Amygdala (tissue), 56 donors: ENCODE data around the gene MTHFD2L.

ENCODE experiments used
- DNase-seq, 56 donors: peaks; one replicate each; lab custom pipeline; 2025; lab: John Stamatoyannopoulos, UW

The MTHFD2L gene

GRCh38 chr4:74292111-74292870 is 134.4 kb downstream of the MTHFD2L start:
- DNase-seq, result no peak

DNA sequence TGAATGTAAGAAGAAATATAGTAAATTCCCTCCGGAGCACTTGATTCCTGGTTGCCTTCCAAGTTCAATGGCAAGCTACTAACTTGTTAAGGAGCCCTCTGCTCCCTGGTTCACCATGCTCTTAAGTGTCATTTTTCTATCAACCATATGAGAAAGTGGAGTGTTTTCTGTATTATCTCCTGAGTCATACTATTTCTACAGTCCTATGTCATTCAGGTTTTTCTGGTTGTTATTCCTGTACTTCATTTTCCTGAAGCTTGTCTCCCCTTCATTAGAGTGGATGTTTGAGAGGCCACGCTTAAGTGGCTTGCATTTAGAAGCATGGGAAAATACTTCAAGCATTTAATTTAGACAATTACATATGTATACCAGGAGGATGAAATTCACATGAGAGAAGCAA is 135.6 kb downstream of the MTHFD2L start:
- DNase-seq, result no peak

DNA sequence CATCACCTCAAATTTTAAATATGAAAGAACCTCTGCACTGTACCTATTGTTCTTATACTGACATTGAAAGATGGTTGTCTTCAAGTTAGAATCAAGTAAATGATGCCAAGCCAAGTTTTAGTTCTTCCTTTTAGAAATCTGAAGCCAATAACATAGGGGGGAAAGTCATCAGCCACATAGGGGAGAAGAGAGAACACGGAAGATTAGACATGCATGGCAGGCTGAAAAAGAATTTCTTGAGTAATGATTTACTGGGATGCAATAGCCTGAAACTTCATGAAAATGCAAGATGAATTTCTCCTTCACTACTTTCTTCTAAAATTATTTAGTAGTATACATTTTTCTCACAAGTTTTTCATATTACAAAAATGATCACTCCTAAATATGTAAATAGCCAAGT is 136.8 kb downstream of the MTHFD2L start:
- DNase-seq, result no peak

GRCh38 chr4:74297539-74297938 is 139.6 kb downstream of the MTHFD2L start:
- DNase-seq, result no peak

DNA sequence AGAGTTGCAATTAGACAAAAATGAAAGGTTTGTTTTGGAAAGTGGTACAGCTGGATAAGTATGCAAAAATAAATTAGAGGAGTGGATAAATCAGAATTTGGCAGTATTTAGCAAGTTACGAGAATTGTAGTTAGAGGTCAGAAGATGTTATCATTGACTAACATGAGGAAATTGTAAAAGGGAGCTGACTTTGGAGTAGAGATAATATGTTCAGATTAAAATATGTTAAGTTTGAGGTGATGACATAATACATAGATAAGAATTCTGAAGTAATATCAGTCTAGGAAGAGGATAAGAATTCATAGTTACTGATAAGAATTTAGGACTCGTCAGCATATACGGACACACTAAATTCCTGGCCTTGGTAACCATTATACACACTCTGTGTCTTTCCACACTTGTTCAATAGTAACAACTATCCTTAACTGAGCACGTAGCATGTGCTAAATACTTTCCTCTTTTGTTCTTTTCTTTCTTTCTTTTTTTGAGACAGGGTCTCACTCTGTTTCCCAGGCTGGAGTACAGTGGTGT is 146.2 kb downstream of the MTHFD2L start:
- no peak for DNase-seq

GRCh38 chr4:74305000-74305399 is 147.1 kb downstream of the MTHFD2L start:
- no peak for DNase-seq

GRCh38 chr4:74307170-74307569 is 149.3 kb downstream of the MTHFD2L start:
- no peak for DNase-seq

DNA sequence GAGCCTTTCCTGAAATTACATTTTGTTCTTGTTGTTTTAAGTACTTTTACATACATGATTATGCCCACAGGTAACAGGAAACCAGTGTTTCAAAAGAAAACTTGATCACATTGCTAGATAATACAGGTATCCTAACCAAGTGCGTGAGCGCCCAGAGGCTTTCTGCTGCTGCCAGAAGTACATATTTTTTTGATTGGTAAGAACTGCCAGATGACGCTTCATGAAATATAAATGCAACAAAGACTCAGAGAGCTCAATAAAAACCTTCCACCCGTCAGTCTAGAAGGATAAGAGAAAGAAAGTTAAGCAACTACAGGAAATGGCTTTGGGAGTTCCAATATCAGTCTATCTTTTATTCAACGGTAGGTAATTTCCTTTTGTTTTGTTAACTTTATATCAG is 150.3 kb downstream of the MTHFD2L start, which contains the start of gene EPGN:
Gene EPGN (plus strand): TSS at position 256 of the 400 bp plus-strand sequence. CDS start 64 bp downstream, at position 320.
- DNase-seq, result no peak

DNA sequence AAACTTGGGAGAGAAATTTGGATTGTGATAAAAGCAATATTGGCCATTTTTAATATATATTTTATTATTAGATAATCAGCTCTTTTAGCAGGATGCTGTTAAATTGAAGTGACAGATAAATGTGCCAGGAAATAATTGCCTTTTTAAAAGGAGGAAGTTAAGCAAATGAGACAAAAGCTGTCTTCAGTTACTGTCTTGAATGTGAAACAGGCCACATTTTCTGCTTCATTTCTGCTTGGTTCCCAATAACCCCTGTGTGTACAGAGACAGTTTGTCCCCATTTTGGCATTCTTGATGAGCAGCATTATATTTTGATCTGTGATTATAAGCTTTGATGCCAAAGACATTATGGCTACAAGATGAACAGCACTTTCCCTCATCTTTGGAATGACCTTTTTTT is 151.3 kb downstream of the MTHFD2L start:
- DNase-seq, result no peak

GRCh38 chr4:74311696-74312313 is 153.9 kb downstream of the MTHFD2L start:
- peak in 6 of 56 donors; percentile 1 to 49 (median 26) for DNase-seq

- DNase-seq, result no peak
Observed at GRCh38 chr4:74314329-74314728, 156.4 kb downstream of the MTHFD2L start.

GRCh38 chr4:74314944-74315343 is 157.0 kb downstream of the MTHFD2L start:
- DNase-seq, result no peak

GRCh38 chr4:74315376-74315775 is 157.5 kb downstream of the MTHFD2L start:
- DNase-seq, result no peak

- no peak for DNase-seq
Observed at GRCh38 chr4:74316397-74316796, 158.5 kb downstream of the MTHFD2L start.

- DNase-seq, result no peak
Observed at GRCh38 chr4:74317616-74318246, 159.8 kb downstream of the MTHFD2L start.

- DNase-seq, result no peak
Observed at GRCh38 chr4:74318276-74318675, 160.4 kb downstream of the MTHFD2L start.

DNA sequence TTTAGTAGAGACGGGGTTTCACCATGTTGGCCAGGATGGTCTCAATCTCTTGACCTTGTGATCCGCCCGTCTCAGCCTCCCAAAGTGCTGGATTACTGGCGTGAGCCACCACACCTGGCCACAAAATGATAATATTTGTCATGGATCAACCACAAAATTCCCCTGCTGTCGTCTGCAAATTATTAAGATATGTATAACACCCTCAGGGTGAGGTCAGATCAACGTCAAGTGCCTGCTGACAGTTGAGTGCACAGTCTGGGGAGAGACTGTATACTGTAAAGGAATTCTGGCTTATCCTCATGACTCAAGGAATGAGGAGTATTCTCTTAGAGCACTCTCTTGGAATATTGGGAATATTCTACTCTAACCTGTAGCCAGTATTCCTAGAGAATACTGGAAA is 161.6 kb downstream of the MTHFD2L start:
- DNase-seq, result no peak

DNA sequence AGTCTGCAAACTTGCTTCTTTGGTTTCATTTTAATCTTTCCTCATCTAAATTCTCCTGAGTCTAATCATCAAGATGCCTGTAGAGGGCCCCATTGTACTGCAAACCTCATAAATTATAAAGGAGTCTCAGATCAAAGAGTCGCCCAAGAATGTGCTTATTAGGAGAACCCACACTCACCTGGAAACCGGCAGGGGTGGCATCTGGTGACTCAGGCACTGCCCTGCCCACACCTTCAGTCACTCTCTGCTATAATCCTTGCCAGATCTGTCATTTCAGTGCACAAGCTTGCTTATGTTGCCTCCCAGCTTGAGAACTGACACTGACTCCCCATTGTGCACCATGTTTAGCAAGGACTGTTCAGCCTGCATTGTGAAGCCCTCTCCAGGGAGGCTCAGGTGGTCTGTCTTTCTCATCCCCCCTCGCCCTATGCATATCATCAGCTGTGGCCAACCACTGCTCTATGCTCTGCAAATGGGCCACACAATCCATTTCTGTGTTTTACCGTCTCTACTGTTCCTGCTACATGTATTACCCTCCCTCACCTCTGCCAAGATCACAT is 162.7 kb downstream of the MTHFD2L start:
- DNase-seq, result peak in 6 of 56 donors; percentile 1 to 25 (median 4)

DNA sequence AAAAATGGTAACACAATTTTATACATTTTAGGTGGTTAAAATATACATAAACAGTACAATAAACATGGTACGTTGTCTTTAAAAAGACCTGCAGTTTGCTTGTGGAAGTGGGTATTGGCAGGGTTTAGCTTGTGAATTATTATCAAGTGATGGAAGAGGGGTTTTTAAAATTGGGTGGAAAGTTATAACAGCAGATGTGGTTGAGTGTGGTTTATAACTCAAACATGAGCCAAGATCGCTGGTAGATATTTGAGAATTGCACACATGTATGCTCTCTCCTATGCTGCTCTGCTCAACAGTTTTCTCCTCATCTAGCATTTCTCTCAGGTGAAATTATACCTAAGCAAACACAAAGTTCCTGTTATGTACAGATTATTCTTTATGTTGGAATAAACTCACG is 164.4 kb downstream of the MTHFD2L start:
- no peak for DNase-seq

GRCh38 chr4:74323663-74324062 is 165.7 kb downstream of the MTHFD2L start:
- no peak for DNase-seq

- no peak for DNase-seq
Observed at GRCh38 chr4:74324262-74324661, 166.3 kb downstream of the MTHFD2L start.
